GM12878 (cell line): ENCODE measurements around the gene SYK. TPM values are rescaled to one million over a fixed set of nuclear protein-coding genes. Genes with fewer than 3 reads are reported as not detected.
A peak's percentile ranks its signal among the peaks of the same experiment; 100 is the strongest.

Source experiments
- ATF7 ChIP-seq: fragments of 450-650 bp; IDR thresholded peaks from 2 replicates; pipeline ENCODE4 v1.6.1; 2016; ENCODE audit warnings: low read depth, mild to moderate bottlenecking
- BHLHE40 ChIP-seq, 2 experiments: fragments of 450-650 bp in 1 of 2; IDR thresholded peaks; 2 replicates each; pipeline ENCODE4 v1.6.1; 2011 to 2017; ENCODE audit warnings: low read depth in 2 of 2, borderline replicate concordance in 1 of 2, improper control_type of control experiment in 1 of 2, low read length in 1 of 2, mild to moderate bottlenecking in 1 of 2
- CHD1 ChIP-seq: IDR thresholded peaks from 2 replicates; pipeline ENCODE4 v1.6.1; 2012; ENCODE audit warnings: low read depth, low read length, improper control_type of control experiment
- CREM ChIP-seq: IDR thresholded peaks from 2 replicates; pipeline ENCODE4 v1.6.1; 2014; ENCODE audit warnings: antibody characterized with exemption, low read depth
- DPF2 ChIP-seq: fragments of 450-650 bp; IDR thresholded peaks from 2 replicates; pipeline ENCODE4 v1.6.1; 2017; ENCODE audit warnings: mild to moderate bottlenecking
- EP300 ChIP-seq, 2 experiments: fragments of 150-350 bp in 1 of 2; IDR thresholded peaks; 2 replicates each; pipeline ENCODE4 v1.6.1; 2011 to 2012; ENCODE audit warnings: low read depth in 2 of 2, low read length in 2 of 2, borderline replicate concordance in 1 of 2, improper control_type of control experiment in 1 of 2, inconsistent platforms in 1 of 2; ENCODE audit not compliant: control insufficient read depth in 1 of 2
- EZH2 ChIP-seq: IDR thresholded peaks from 2 replicates; pipeline ENCODE4 v1.6.1; 2012; ENCODE audit warnings: low read depth, mild to moderate bottlenecking, control low read depth, inconsistent platforms, low read length, borderline replicate concordance; ENCODE audit not compliant: control insufficient read depth
- IKZF1 ChIP-seq: fragments of 450-650 bp; conservative IDR thresholded peaks from 2 replicates; pipeline ENCODE4 v1.6.1; 2017; ENCODE audit warnings: antibody characterized with exemption, mild to moderate bottlenecking
- IRF4 ChIP-seq: IDR thresholded peaks from 2 replicates; pipeline ENCODE4 v1.6.1; 2011; ENCODE audit warnings: low read depth, low read length
- JUNB ChIP-seq: IDR thresholded peaks from 2 replicates; pipeline ENCODE4 v1.6.1; 2016; ENCODE audit warnings: antibody characterized with exemption, mild to moderate bottlenecking
- KLF5 ChIP-seq: fragments of 450-650 bp; IDR thresholded peaks from 2 replicates; pipeline ENCODE4 v1.6.1; 2014; ENCODE audit warnings: mild to moderate bottlenecking; ENCODE audit not compliant: partially characterized antibody
- MEF2A ChIP-seq: IDR thresholded peaks from 2 replicates; pipeline ENCODE4 v1.6.1; 2011; ENCODE audit warnings: low read depth, mild to moderate bottlenecking, low read length, moderate library complexity; ENCODE audit not compliant: insufficient read depth
- MYB ChIP-seq: fragments of 150-350 bp; IDR thresholded peaks from 2 replicates; pipeline ENCODE4 v1.6.1; 2014; ENCODE audit warnings: mild to moderate bottlenecking, low read depth, low read length, borderline replicate concordance
- NR2F1 ChIP-seq: fragments of 450-650 bp; conservative IDR thresholded peaks from 2 replicates; pipeline ENCODE4 v1.6.1; 2017; ENCODE audit warnings: mild to moderate bottlenecking
- RCOR1 ChIP-seq: conservative IDR thresholded peaks from 2 replicates; pipeline ENCODE4 v1.6.1; 2012; ENCODE audit warnings: low read depth, low read length, improper control_type of control experiment
- SREBF1 ChIP-seq: IDR thresholded peaks from 2 replicates; pipeline ENCODE4 v1.6.1; 2012; ENCODE audit warnings: mild to moderate bottlenecking, low read length
- STAT3 ChIP-seq: IDR thresholded peaks from 2 replicates; pipeline ENCODE4 v1.6.1; 2011; ENCODE audit warnings: low read depth, low read length, improper control_type of control experiment
- TARDBP ChIP-seq: IDR thresholded peaks from 2 replicates; pipeline ENCODE4 v1.6.1; 2016; ENCODE audit warnings: borderline replicate concordance
- TBL1XR1 ChIP-seq: IDR thresholded peaks from 2 replicates; pipeline ENCODE4 v1.6.1; 2012; ENCODE audit warnings: low read depth, low read length, improper control_type of control experiment
- USF1 ChIP-seq: IDR thresholded peaks from 2 replicates; pipeline ENCODE4 v1.6.1; 2011; ENCODE audit warnings: borderline replicate concordance, low read depth, mild to moderate bottlenecking, moderate library complexity, mixed read lengths, low read length; ENCODE audit not compliant: insufficient read depth; ENCODE audit errors: extremely low read length
- USF2 ChIP-seq: IDR thresholded peaks from 2 replicates; pipeline ENCODE4 v1.6.1; 2011; ENCODE audit warnings: low read depth, low read length, improper control_type of control experiment, borderline replicate concordance
- ZBTB33 ChIP-seq: fragments of 450-650 bp; IDR thresholded peaks from 2 replicates; pipeline ENCODE4 v1.6.1; 2017; ENCODE audit warnings: mild to moderate bottlenecking
- ZNF207 ChIP-seq: fragments of 450-650 bp; IDR thresholded peaks from 2 replicates; pipeline ENCODE4 v1.6.1; 2014; ENCODE audit warnings: antibody characterized with exemption, mild to moderate bottlenecking, borderline replicate concordance
- ZNF384 ChIP-seq: IDR thresholded peaks from 2 replicates; pipeline ENCODE4 v1.6.1; 2012; ENCODE audit warnings: low read depth, mild to moderate bottlenecking, low read length, improper control_type of control experiment, borderline replicate concordance
- ZNF687 ChIP-seq: fragments of 450-650 bp; IDR thresholded peaks from 2 replicates; pipeline ENCODE4 v1.6.1; 2017; ENCODE audit warnings: mild to moderate bottlenecking, moderate library complexity
- polyA plus RNA-seq, 11 experiments: library from polyadenylated mRNA; depleted of rRNA in 4 of 11; unstranded in 6 of 11; stranded (reverse) in 5 of 11; fragments of >200 nt; fragmentation: Nextera tagmentation in 4 of 11; fragmentation: Illumina TruSeq in 1 of 11; extraction: Ambion mirVana in 4 of 11; extraction: Trizol in 1 of 11; gene quantifications; 1 replicate in 1 of 11; 2 replicates in 10 of 11; pipeline versions ENCODE4 v1.2.1 to v1.2.3, GENCODE V29; 2011 to 2016; ENCODE audit warnings: inconsistent platforms in 2 of 11, missing spikeins in 2 of 11, low read depth in 1 of 11
- total RNA-seq, 4 experiments: library from RNA; depleted of rRNA in 3 of 4; stranded (reverse); fragments of >200 nt in 3 of 4; fragmentation: Illumina TruSeq in 1 of 4; extraction: Trizol in 1 of 4; gene quantifications; 2 replicates each; pipeline versions ENCODE4 v1.2.1 to v1.2.3, GENCODE V29; 2013 to 2021

SYK gene
- total and polyA plus RNA-seq, 10 of the 15 experiments (the other 5 are each of a cell fraction or from before 2014, with no cell fraction given) = 6.5 to 135 (median 68.8) TPM

DNA sequence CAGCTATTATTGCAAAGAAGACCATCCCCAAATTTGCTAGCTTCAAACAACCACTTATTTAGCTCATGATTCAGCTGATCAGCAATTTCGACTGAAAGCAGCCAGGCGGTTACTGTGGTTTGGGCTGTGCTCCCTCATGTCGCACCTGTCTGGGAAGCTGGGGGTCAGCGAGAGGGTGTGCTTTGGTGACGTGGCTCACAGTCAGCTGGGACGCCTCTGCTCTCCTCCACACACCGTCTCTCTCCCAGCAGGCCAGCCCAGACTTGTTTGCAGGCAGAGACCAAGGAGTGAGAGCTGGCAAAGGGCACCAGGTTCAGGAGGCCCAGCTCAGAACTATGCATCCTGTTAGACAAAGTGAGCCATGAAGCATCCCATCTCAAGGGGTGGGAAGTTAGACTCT is 140.9 kb downstream of the SYK start (continued):
- TF ChIP-seq MEF2A (no peak), ZNF207 (no peak), ZNF384 (no peak), DPF2 (0 out of 2 replicates have a peak, but pooled peaks have one; percentile 38), KLF5 (no peak), USF2 (no peak), TBL1XR1 (peak; percentile 34; the same call in 1 of the 2 replicates), EZH2 (no peak), ATF7 (0 out of 2 replicates have a peak, but pooled peaks have one; percentile 27), SREBF1 (no peak), ZNF687 (no peak), EP300 (IDR thresholded peaks at IDR 0.05; ENCODE audit: borderline replicate concordance in 1 of 2, control insufficient read depth in 1 of 2, low read depth in 2 of 2, low read length in 2 of 2) (peak in 1 of 2 experiments; percentile 14; a peak in 1 of 4 replicates), IKZF1 (peak; percentile 69), BHLHE40 (IDR thresholded peaks at IDR 0.05; ENCODE audit: borderline replicate concordance in 1 of 2, low read depth in 2 of 2, low read length in 1 of 2) (peak in 1 of 2 experiments; percentile 44; a peak in 2 of 4 replicates), IRF4 (no peak), CREM (0 out of 2 replicates have a peak, but pooled peaks have one; percentile 50), ZBTB33 (no peak), USF1 (no peak), MYB (no peak), CHD1 (no peak), NR2F1 (peak; percentile 65), RCOR1 (no peak), STAT3 (no peak), TARDBP (no peak), JUNB (no peak)
